IPS-NIHi11 (cell line): Measurements from ENCODE around the gene HOGA1.
"Not testable (repeated sequence)": the region's sequence is repeated elsewhere in the genome, so short reads cannot be mapped to it uniquely, and the experiment has no call there.

Experiments used
- DNase-seq: peaks from one replicate; pipeline ENCODE4 v3.0.0; 2012; ENCODE audit warnings: mixed read lengths, low spot score

Gene HOGA1

DNA sequence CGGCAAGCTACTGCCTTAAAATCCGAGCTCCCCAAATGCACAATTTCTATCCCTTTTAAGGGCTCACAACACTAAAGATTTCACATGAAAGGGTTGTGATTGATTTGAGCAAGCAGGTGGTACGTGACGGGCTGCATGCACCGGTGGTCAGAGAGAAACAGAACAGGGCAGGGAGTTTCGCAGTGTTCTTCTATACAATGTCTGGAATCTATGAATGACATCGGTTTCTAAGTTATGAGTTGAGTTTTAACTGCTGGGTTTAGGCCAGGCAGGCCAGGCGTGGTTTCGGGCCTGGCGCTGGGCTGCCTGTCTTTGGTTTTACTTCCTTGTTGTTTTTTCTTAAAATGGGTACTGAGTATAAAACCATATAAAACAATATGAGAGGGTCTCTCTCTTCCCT lies 28.6 kb upstream of the HOGA1 start:
- DNase-seq = not testable (repeated sequence)

DNA sequence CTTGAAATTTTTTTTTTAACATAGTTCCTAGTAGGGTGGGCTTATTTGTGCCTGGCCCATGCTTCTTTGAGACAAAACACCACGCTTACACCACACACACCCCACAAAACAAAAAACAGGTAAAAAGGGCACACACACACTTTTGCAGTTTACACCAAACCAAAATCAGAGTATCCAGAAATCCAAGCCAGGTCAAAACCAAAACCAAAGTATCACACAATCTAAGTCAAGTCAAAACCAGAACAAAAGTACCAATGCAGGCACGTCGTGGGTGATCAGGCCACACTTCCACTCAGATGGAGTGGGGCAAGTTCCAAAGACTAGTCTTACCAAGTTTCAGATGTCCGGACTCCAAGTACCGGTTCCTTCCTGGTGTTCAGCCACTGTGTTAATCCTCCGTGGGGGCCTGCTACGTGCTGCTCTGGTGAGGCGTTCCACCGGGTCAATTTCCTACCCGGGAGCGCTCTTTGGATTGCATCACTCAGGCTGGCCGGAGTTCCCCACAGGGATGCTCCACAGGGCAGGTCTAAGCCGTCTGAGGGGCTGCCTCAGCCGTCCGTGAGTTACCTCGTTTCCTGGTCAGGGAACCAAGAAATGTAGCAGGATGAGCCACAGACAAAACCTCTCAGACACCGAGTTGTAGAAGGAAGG lies 23.3 kb upstream of the HOGA1 start:
- not testable (repeated sequence) for DNase-seq

- not testable (repeated sequence) for DNase-seq
Measured at GRCh38 chr10:97561386-97562077, 22.7 kb upstream of the HOGA1 start.

GRCh38 chr10:97562329-97562728 lies 21.9 kb upstream of the HOGA1 start:
- not testable (repeated sequence) for DNase-seq

DNA sequence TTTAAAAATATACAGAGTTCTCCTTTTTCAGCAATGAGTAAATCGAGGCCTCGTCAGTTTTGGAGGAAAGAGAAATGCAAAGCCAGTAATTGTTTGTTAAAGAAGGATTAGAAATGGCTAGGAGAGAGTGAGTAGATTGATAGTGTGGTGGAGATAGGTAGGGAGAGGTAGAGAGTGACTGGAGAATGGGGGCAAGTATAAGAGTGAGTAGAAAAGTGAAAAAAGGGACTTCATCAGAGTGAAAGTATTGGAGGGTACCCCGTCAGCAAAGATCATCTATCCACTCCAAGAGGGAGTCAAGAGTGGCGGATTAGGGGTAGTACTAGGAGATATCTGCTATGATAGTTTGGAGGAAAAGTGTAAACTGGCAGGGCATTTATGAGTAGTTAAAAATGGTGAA lies 20.9 kb upstream of the HOGA1 start:
- no peak for DNase-seq

- DNase-seq = no peak
Measured at GRCh38 chr10:97564776-97565175, 19.4 kb upstream of the HOGA1 start.

- DNase-seq = no peak
Measured at GRCh38 chr10:97566336-97566996, 17.7 kb upstream of the HOGA1 start.

- DNase-seq = no peak
Measured at GRCh38 chr10:97567891-97568290, 16.3 kb upstream of the HOGA1 start.

- DNase-seq = no peak
Measured at GRCh38 chr10:97570146-97570788, 13.9 kb upstream of the HOGA1 start.

- no peak for DNase-seq
Measured at GRCh38 chr10:97570789-97571471, 13.3 kb upstream of the HOGA1 start.

DNA sequence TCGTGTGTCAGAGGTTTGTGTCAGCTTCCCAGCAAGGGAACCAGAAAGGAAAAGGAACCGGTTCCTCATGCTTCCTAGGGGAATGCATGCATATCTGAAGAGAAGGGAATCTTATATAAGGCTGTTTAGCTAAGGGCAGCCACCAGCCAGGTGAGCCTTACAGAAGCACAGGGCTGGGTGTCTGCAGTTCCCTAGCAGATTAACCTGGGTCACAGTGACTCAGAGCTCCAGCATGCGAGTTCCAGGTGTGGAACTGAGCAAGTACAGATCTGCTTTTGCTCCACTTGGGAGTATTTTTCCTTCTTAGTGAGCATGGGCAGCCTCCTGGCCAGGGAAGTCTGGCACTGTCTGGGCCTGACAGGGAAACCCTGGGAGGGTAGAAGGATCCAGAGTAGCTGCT lies 12.6 kb upstream of the HOGA1 start:
- no peak for DNase-seq

- DNase-seq = peak; percentile 87
Measured at GRCh38 chr10:97572214-97572989, 11.8 kb upstream of the HOGA1 start, which contains the start of gene ANKRD2. ANKRD2 (plus strand) TSS chr10:97572779; CDS start chr10:97572789, 10 bp downstream.

- no peak for DNase-seq
Measured at GRCh38 chr10:97573021-97573420, 11.2 kb upstream of the HOGA1 start.

DNA sequence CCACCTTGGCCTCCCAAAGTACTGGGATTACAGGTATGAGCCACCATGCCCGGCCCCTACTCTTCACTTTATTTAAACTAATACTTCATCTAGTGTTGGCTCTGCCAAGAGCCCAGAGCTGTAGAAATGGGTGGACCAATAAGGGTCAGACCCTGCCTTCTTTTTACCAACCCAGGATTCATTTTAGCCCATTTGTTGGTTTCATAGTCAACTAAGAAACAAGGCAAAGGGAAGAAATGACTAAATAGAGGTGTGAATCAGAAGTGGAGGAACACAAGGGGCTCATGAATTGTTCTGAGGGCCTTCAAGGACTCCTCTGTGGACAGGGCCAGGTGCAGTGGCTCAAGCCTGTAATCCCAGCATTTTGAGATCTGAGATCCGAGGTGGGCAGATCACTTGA lies 10.5 kb upstream of the HOGA1 start:
- no peak for DNase-seq

- peak; percentile 77 for DNase-seq
Measured at GRCh38 chr10:97574374-97575126, 9.6 kb upstream of the HOGA1 start.

DNA sequence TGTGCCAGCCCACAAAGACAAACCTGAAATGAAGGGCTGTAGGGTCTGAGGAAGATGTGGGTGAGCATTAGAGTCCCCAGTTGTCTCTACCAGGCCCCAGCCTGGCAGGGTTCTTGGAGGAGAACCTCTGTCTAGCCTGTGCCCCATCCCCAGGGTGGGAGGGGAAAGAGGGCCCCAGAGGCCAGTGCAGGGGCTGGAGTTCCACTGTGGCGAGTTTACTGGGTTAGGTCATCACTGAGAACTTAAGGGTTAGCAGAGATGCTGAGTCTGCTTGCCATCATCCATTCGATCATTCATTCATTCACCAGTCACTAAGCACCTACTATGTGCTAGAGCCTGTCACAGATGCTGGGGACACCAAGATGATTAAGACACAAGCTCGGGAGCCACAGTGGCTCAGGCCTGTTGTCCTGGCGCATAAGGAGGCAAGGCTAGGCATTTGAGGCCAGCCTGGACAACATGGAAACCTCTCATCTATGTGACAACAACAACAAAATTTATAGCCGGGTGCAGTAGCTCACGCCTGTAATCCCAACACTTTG lies 9.0 kb upstream of the HOGA1 start:
- no peak for DNase-seq

DNA sequence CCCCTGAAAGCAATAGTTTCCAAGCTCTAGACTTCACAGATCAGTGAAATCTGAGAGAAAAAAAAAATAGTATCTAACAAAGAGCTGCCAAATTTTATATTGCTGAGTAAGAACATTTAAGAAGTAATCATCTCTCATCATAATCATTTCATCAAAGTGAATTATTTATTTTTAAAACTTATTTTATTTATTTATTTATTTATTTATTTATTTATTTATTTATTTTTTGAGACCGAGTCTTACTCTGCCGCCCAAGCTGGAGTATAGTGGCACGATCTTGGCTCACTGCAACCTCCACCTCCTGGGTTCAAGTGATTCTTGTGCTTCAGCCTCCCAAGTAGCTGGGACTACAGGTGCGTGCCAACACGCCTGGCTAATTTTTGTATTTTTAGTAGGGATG lies 7.7 kb upstream of the HOGA1 start:
- DNase-seq = not testable (repeated sequence)

DNA sequence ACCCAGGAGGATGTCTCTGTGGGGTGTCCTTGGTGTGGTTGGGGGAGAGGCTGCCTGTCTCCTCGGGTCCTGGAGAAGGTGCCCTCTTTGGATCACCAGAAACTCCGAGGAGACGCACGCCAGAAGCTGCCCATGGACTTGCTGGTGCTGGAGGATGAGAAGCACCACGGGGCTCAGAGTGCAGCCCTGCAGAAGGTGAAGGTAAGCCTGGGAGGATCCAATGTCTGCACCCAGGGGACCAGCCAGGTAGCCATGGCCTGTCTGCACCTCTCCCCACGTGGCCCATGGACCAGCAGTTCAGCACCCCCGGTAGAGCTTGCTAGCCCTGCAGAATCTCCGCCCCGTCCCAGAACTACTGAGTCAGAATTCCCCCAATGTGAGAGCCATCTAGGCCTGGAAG lies 6.5 kb upstream of the HOGA1 start:
- DNase-seq = no peak

GRCh38 chr10:97578171-97578844 lies 5.9 kb upstream of the HOGA1 start:
- DNase-seq = no peak
